GM23338 (cell line): ENCODE data around the gene CNTNAP2.

Experiments
- CTCF ChIP-seq, 2 experiments: fragments of 200-600 bp in 1 of 2; sonication (generic) in 1 of 2; conservative IDR thresholded peaks; 2 replicates each; pipeline versions ENCODE4 v1.5.1 to v1.6.1; 2016 to 2017; ENCODE audit warnings: antibody characterized with exemption in 2 of 2, low read depth in 2 of 2, mild to moderate bottlenecking in 2 of 2, moderate library complexity in 1 of 2
- EZH2 ChIP-seq: fragments of 200-600 bp; sonication (generic); IDR thresholded peaks from one replicate; pipeline ENCODE4 v1.8.0; 2017; ENCODE audit warnings: antibody characterized with exemption, mild to moderate bottlenecking, low read depth; ENCODE audit not compliant: unreplicated experiment
- EZH2phosphoT487 ChIP-seq: fragments of 200-600 bp; sonication (generic); IDR thresholded peaks from one replicate; pipeline ENCODE4 v1.8.1; 2018; ENCODE audit warnings: antibody characterized with exemption; ENCODE audit not compliant: unreplicated experiment
- POLR2AphosphoS5 ChIP-seq: IDR thresholded peaks from 2 replicates; pipeline ENCODE4 v1.6.1; 2016; ENCODE audit warnings: antibody characterized with exemption, low read depth

- TF ChIP-seq CTCF (conservative IDR thresholded peaks at IDR 0.05; ENCODE audit: low read depth in 2 of 2) (no peak), POLR2AphosphoS5 (no peak), EZH2phosphoT487 (no peak), EZH2 (no peak)
Observed at GRCh38 chr7:148403466-148403993, 2286.9 kb downstream of the CNTNAP2 start.
